Activated CD4-positive, CD25-positive, alpha-beta regulatory T cell treated with anti-CD3 and anti-CD28 coated beads, Interleukin-2, amount 50 U/mL, for 24 hours (primary cell): ENCODE data around the gene KLHL4.
"Not testable (repeated sequence)": the region's sequence is repeated elsewhere in the genome, so short reads cannot be mapped to it uniquely, and the experiment has no call there.

Experiments used
- ATAC-seq, 2 donors: fragments of 150-1000 bp; cut with Tn5 transposase; one replicate each; pipeline ENCODE4 v1.10.0; 2021; ENCODE audit warnings: mild to moderate bottlenecking in 1 of 2, moderate library complexity in 1 of 2

KLHL4 gene

DNA sequence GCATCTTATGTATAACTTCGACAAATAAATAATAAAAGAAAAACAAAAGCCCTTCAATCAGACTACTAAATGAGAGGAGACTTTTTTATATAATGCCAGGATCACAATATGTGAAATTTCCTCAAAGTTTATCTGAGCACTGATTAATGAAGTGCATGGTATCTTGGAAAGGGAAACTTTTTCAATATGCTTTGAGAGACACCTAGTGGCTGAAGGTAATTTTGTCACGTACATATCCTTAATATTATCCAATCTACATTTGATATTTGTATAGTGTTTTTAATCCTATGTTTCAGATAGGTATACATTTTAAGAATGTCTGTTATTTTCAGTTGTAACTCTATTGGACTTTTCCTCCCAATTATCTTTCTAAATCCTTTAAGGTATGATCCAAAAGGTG is 146.8 kb downstream of the KLHL4 start:
- ATAC-seq, result no peak

- ATAC-seq, result no peak
These were observed 162.2 kb downstream of the KLHL4 start for GRCh38 chrX:87679849-87680248.

DNA sequence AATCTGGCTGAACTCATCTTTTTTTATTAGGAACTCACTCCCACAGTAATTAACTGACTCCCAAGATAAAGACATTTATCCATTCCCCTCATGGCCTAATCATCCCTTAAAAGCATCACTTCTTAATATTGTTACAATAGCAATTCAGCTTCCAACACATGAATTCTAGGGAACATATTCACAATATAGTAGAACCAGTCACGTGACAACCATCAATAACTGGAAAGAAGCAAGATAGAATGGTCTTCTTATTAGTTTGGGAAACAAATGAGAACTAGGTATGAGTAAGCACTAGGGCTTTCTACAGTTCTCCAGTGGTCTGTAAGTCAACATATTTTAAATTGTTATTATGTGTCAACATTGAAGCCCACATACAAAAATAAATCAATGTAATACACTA is 170.1 kb downstream of the KLHL4 start:
- no peak for ATAC-seq

GRCh38 chrX:87688113-87688748 is 170.6 kb downstream of the KLHL4 start:
- not testable (repeated sequence) for ATAC-seq

DNA sequence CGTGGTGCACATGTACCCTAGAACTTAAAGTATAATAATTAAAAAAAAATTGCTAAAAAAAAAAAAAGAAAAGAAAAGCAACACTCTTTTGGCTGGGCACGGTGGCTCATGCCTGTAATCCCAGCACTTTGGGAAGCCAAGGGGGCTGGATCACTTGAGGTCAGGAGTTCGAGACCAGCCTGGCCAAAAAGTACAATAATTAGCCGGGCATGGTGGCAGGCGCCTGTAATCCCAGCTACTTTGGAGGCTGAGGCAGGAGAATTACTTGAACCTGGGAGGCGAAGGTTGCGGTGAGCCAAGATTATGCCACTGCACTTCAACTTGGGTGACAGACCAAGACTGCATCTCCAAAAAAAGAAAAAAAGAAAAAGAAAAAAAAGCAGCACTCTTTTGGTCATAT is 171.6 kb downstream of the KLHL4 start:
- not testable (repeated sequence) for ATAC-seq

DNA sequence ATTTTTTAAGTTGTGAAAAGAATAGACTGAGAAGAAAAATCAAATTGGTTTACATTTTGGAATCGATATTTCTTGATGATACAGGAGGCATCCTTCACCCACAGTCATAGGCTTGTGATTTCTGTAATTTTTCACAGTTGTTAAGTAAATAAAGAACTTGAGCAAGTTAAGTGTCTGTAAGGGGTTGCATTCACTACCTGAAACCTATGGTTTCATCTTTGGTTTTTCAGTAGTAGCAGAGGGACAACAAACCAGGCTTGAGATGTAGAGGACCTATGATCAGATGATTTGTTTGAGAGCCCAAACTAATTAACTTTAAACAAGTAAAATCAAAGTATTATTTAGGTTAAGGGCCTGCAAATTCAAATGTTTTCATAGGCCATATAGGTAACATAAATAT is 175.6 kb downstream of the KLHL4 start:
- no peak for ATAC-seq

DNA sequence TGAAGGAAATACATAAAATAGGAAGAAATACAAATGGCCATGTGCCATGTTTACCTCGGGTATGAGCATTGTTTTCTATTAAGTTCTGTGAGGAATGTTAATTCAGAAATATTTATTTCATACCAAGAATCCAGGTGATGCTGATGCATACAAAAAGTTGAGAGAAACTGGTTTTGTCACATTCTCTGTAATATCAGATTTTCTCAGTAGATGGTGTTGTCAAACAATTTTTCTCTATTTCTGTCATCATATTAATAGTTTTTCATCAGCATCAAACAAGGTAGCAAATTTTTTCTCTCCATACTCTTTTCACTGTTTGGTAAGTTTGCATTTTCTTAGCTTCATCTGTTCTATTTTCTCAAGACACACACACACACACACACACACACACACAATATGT is 179.8 kb downstream of the KLHL4 start:
- no peak for ATAC-seq

DNA sequence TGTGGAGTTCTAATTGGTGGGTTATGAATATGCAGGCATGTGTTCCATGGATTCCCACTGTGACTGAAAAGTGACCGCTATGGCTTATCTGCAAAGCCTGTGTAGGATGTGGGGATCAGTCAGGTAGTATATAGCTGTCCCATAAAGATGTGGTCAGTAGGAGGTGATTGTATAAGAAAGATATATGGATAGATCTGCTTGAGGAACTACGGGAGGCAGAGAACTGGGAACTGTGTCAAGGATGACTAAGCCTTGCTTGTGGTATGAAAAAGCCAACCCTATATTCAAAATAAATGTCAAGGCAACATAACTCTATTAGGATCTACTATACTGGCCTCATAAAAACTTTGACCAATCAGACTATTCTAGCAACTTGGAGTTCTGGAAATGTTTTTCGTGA is 185.2 kb downstream of the KLHL4 start:
- no peak for ATAC-seq

DNA sequence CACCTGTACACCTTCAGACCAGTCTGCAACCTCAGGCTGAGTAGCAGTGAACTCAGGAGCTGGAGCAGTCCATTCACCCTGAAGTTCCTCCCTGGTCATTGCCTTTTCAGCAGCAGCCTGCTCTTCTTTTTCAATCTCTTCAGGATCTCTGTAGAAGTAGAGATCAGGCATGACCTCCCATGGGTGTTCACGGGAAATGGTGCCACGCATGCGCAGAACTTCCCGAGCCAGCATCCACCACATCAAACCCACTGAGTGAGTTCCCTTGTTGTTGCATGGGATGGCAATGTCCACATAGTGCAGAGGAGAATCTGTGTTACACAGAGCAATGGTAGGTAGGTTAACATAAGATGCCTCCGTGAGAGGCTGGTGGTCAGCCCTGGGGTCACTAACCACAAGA is 185.9 kb downstream of the KLHL4 start:
- not testable (repeated sequence) for ATAC-seq

DNA sequence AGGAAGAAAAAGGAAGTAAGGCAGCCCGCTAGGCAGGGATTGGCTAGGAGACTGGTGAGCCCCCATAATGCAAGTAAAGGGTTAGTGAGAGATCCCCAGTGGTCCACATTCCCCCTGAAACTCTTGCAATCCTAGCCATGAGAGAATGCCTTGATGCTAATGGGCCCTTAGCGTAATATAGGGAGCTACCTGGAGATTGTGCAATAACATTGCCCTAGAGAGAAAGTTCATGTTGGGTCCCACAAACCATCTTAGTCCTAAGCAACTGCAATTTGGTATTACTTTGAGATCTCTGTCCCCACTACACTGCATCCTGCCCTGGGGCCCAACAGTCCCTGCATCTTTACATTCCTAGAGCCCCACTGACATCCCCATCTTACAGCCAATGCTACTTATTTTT is 188.5 kb downstream of the KLHL4 start:
- ATAC-seq, result no peak

DNA sequence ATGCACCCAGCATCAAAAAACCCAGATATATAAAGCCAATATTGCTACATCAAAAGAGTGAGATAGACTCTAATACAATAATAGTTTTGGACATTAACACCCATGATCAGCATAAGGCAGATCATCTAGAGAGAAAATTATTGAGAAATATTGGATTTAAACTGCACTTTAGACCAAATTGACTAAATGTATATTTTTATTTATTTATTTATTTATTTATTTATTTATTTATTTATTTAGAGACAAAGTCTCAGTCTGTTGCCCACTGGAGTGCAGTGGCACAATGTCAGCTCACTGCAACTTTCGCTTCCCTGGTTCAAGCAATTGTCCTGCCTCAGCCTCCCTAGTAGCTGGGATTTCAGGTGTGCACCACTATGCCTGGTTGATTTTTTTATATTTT is 193.0 kb downstream of the KLHL4 start:
- no peak for ATAC-seq
